ACC112 (cell line): ENCODE measurements around the gene DRD1.
"Not testable (repeated sequence)": the region's sequence is repeated elsewhere in the genome, so short reads cannot be mapped to it uniquely, and the experiment has no call there.

ENCODE experiments used
- H2AFZ ChIP-seq: fragments of 200-600 bp; sonication (generic); one replicate; pipeline ENCODE4 v1.6.0; 2017; ENCODE audit warnings: antibody characterized with exemption, low read length; ENCODE audit not compliant: unreplicated experiment
- H3K27ac ChIP-seq: fragments of 200-600 bp; sonication (generic); 2 replicates; pipeline ENCODE4 v1.5.1; 2014; ENCODE audit warnings: low read depth, mild to moderate bottlenecking, antibody characterized with exemption, low read length, moderate library complexity
- H3K27me3 ChIP-seq: fragments of 200-600 bp; sonication (generic); 2 replicates; pipeline ENCODE4 v1.6.1; 2014; ENCODE audit warnings: mild to moderate bottlenecking, antibody characterized with exemption, low read length, moderate library complexity, mixed read lengths; ENCODE audit not compliant: insufficient read depth
- H3K36me3 ChIP-seq: fragments of 200-600 bp; sonication (generic); 2 replicates; pipeline ENCODE4 v1.6.1; 2016; ENCODE audit warnings: mild to moderate bottlenecking, antibody characterized with exemption, low read length, moderate library complexity, mixed read lengths; ENCODE audit not compliant: insufficient read depth
- H3K4me1 ChIP-seq: fragments of 200-600 bp; sonication (generic); one replicate; pipeline ENCODE4 v1.6.1; 2016; ENCODE audit warnings: low read length, mixed read lengths; ENCODE audit not compliant: insufficient read depth, unreplicated experiment, control insufficient read depth
- H3K4me3 ChIP-seq: fragments of 200-600 bp; sonication (generic); 2 replicates; pipeline ENCODE4 v1.5.1; 2014; ENCODE audit warnings: mild to moderate bottlenecking, low read depth, low read length
- H3K79me2 ChIP-seq: fragments of 200-600 bp; sonication (generic); one replicate; pipeline ENCODE4 v1.6.0; 2016; ENCODE audit warnings: low read length; ENCODE audit not compliant: control insufficient read depth, unreplicated experiment, insufficient read depth

The DRD1 gene

DNA sequence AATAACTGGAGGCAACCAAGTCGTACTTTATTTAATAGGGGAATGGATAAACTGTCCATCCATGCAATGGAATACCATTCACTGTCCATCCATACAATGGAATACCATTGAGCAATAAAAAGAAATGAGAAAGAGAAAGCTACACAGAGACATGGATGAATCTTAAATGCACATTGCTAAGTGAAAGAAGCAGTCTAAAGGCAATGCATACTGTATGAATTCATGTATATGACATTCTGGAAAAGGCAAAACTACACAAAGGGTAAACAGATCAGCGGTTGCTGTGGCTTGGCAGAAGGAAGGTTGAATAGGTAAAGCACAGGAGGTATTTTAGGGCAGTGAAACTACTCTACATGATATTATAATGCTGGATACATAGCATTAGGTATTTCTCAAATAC lies 16.2 kb downstream of the DRD1 start:
- H3K27ac ChIP-seq: no peak overlapping the region
- H3K36me3 ChIP-seq: no peaks in the 10 kb centered on the region
- no peaks in the 10 kb centered on the region for H3K79me2 ChIP-seq
- no peak overlapping the region for H3K4me3 ChIP-seq
- H2AFZ ChIP-seq: no peak overlapping the region
- no peaks in the 10 kb centered on the region for H3K4me1 ChIP-seq
- no peaks in the 10 kb centered on the region for H3K27me3 ChIP-seq

DNA sequence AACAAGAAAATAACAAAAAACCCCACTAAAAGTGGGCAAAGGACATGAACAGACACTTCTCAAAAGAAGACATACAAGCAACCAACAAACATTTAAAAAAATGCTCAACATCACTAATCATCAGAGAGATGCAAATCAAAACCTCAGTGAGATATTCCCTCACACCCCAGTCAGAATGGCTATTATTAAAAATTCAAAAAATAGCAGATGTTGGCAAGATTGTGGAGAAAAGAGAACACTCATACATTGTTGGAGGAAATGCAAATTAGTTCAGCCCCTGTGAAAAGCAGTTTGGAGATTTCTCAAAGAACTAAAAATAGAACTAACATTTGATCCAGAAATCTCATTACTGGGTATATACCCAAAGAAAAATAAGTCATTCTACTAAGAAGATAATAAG lies 19.4 kb downstream of the DRD1 start:
- not testable (repeated sequence) for H2AFZ ChIP-seq, H3K4me3 ChIP-seq, H3K79me2 ChIP-seq, H3K4me1 ChIP-seq, H3K27ac ChIP-seq, H3K27me3 ChIP-seq, H3K36me3 ChIP-seq

DNA sequence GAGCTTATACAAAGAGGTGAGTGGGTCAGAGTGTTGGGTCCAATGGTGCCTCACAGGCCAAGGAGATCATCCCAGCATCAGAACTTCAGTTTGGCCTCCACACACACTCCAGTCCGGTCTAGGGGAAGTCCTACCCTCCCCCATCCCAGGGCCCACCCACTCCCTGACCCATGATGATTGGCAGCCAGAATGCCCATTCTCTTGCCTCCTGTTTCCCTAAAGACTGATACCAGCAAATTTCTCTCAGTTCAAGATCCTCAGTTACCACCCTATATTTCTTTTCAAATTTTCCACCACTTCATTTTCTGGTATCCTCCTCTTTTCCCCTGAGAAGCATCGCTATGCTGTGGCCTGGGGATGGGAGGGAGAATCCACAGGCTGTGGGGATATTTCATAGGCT lies 21.9 kb downstream of the DRD1 start:
- Histone ChIP-seq H2AFZ (no peak overlapping the region), H3K79me2 (no peaks in the 10 kb centered on the region), H3K4me1 (no peaks in the 10 kb centered on the region)

DNA sequence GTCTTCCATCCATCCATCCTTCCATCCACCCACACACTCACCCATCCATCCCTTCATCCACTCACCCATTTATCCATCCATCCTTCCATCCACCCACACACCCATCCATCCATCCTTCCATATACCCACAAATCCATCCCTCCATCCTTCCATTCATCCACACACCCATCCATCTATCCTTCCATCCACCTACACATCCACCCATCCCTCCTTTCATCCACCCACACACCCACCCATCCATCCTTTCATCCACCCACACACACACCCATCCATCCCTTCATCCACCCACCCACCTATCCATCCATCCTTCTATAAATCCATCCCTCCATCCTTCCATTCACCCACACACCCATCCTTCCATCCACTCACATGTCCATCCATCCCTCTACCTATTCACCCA lies 23.6 kb downstream of the DRD1 start:
- Histone ChIP-seq H3K27me3 (no peaks in the 10 kb centered on the region), H3K36me3 (no peaks in the 10 kb centered on the region), H3K4me3 (no peak overlapping the region), H3K79me2 (no peaks in the 10 kb centered on the region), H2AFZ (no peak overlapping the region), H3K27ac (no peak overlapping the region), H3K4me1 (no peaks in the 10 kb centered on the region)

More for the DNA sequence above, 21.9 kb downstream of the DRD1 start:
- Histone ChIP-seq H3K27ac (no peak overlapping the region), H3K4me3 (no peak overlapping the region), H3K27me3 (no peaks in the 10 kb centered on the region), H3K36me3 (no peaks in the 10 kb centered on the region)

DNA sequence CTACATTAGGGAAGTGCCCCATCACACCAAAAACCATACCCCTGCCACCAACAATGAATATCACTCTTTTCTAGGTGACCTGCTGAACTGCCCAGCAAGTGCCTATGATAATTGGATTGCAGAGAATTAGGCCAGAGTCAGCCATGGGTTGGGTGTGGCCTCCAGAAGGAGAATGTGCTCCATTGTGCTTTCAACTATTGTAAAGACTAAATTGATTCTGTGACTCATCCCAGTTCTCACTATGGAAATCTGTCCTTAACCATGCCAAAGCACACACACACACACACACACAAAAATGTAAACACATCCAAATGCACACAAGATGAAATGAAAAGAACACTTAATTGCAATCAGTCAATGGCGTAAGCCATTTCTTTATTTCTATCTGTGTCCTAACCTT lies 25.7 kb downstream of the DRD1 start:
- H3K79me2 ChIP-seq: no peaks in the 10 kb centered on the region
- no peaks in the 10 kb centered on the region for H3K4me1 ChIP-seq
- H3K4me3 ChIP-seq: no peak overlapping the region
- H3K27ac ChIP-seq: no peak overlapping the region
- no peaks in the 10 kb centered on the region for H3K36me3 ChIP-seq
- H3K27me3 ChIP-seq: no peaks in the 10 kb centered on the region
- H2AFZ ChIP-seq: no peak overlapping the region

DNA sequence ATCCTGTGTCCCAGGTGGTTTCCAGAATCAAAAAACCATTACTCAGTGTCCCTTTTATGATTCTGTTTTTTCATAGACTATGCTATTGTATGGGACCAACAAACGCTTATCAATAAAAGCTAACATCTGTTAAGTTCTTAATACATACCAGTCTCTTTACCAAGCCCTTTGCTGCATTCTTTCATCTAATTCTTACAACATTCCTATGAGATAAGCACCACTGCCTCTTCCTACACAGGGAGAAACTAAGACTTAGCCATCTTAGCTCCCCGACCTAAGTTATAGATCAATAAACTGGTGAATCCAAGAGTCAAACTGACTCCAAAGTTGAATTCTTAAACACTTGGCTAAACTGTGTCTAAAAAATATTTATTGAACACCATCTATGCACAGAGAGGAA lies 26.6 kb downstream of the DRD1 start:
- no peaks in the 10 kb centered on the region for H3K27me3 ChIP-seq
- H3K4me3 ChIP-seq: no peak overlapping the region
- no peaks in the 10 kb centered on the region for H3K36me3 ChIP-seq

DNA sequence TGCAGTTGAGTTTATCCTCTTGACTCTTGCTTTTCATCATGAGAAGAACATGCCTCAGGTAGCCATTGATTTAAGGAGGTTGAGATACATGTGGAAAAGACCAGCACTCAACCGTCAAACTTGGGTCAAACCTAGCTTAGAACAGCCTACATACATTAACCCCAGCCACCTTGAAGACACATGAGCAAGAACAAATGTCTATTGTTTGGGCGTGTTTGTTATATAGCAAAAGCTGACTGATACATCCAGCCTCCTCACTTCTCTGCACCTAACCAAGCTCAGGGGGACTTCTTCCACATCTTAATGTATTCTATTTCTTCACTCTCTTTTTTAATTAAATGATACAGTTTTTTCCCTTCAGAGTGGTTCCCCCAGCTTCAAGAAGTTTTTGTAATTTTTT lies 28.7 kb downstream of the DRD1 start:
- H2AFZ ChIP-seq: no peak overlapping the region
- H3K27me3 ChIP-seq: no peaks in the 10 kb centered on the region

More for the DNA sequence above, 26.6 kb downstream of the DRD1 start:
- H3K27ac ChIP-seq: no peak overlapping the region
- H3K79me2 ChIP-seq: no peaks in the 10 kb centered on the region
- H3K4me1 ChIP-seq: no peaks in the 10 kb centered on the region
- no peak overlapping the region for H2AFZ ChIP-seq

DNA sequence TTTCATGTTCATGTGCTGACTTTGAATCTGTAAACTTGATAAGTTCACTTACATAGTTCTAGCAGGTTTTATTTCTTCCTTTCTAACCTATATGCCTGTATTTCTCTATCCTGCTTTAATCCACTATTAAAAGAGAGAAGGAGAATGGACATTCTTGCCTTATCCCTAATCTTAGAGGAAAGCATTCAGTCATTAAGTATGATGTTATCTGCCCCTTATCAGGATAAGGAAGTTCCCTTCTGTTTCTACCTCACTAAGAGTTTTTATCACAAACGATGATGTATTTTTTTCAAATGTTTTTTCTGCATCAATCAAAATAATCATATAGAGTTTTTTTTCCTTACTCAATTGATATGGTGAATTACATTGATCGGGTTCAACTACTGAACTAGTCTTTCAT lies 33.1 kb downstream of the DRD1 start:
- no peak overlapping the region for H2AFZ ChIP-seq
- no peaks in the 10 kb centered on the region for H3K4me1 ChIP-seq
- no peak overlapping the region for H3K4me3 ChIP-seq
- no peak overlapping the region for H3K27ac ChIP-seq
- no peaks in the 10 kb centered on the region for H3K36me3 ChIP-seq
- H3K27me3 ChIP-seq: no peaks in the 10 kb centered on the region
- no peaks in the 10 kb centered on the region for H3K79me2 ChIP-seq

More for the DNA sequence above, 28.7 kb downstream of the DRD1 start:
- no peaks in the 10 kb centered on the region for H3K4me1 ChIP-seq
- H3K4me3 ChIP-seq: no peak overlapping the region
- no peak overlapping the region for H3K27ac ChIP-seq
- H3K36me3 ChIP-seq: no peaks in the 10 kb centered on the region
- no peaks in the 10 kb centered on the region for H3K79me2 ChIP-seq

DNA sequence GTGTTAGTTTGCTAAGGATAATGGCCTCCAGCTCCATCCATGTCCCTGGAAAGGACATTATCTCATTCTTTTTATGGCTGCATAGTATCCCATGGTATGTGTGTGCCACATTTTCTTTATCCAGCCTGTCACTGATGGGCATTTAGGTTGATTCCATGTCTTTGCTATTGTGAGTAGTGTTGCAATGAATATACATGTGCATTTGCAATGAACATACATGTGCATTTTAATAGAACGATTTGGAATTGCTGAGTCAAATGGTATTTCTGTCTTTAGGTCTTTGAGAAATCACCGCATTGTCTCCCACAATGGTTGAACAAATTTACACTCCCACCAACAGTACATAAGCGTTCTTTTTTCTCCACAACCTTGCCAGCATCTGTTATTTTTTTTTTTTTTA lies 37.7 kb downstream of the DRD1 start:
- Histone ChIP-seq H3K79me2 (no peaks in the 10 kb centered on the region), H3K27me3 (no peaks in the 10 kb centered on the region), H3K4me3 (no peak overlapping the region), H2AFZ (no peak overlapping the region), H3K4me1 (no peaks in the 10 kb centered on the region), H3K36me3 (no peaks in the 10 kb centered on the region), H3K27ac (no peak overlapping the region)

DNA sequence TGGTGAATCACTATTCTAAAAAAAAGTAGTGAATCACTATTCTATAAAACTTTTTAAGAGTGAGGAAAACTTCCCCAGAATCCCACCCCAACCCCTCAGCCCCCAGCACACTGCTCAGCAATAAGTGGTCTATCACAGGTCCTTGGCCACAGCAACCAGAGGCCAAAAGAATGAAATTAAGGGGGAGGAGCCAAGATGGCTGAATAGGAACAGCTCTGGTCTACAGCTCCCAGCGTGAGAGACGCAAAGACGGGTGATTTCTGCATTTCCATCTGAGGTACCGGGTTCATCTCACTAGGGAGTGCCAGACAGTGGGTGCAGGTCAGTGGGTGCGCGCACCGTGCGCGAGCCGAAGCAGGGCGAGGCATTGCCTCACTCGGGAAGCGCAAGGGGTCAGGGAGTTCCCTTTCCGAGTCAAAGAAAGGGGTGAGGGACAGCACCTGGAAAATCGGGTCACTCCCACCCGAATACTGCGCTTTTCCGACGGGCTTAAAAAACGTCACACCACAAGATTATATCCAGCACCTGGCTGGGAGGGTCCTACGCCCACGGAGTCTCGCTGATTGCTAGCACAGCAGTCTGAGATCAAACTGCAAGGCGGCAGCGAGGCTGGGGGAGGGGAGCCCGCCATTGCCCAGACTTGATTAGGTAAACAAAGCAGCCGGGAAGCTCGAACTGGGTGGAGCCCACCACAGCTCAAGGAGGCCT lies 46.2 kb downstream of the DRD1 start:
- H3K27ac ChIP-seq, H2AFZ ChIP-seq, H3K27me3 ChIP-seq, H3K79me2 ChIP-seq, H3K36me3 ChIP-seq, H3K4me3 ChIP-seq, H3K4me1 ChIP-seq: not testable (repeated sequence)

DNA sequence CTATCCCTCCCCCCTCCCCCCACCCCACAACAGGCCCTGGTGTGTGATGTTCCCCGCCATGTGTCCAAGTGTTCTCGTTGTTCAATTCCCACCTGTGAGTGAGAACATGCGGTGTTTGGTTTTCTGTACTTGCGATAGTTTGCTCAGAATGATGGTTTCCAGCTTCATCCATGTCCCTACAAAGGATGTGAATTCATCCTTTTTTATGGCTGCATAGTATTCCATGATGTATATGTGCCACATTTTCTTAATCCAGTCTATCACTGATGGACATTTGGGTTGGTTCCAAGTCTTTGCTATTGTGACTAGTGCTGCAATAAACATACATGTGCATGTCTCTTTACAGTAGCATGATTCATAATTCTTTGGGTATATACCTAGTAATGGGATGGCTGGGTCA lies 48.6 kb downstream of the DRD1 start:
- H3K4me3 ChIP-seq: not testable (repeated sequence)

More for the DNA sequence above, 48.6 kb downstream of the DRD1 start:
- H2AFZ ChIP-seq, H3K27me3 ChIP-seq, H3K36me3 ChIP-seq, H3K4me1 ChIP-seq, H3K79me2 ChIP-seq, H3K27ac ChIP-seq: not testable (repeated sequence)
